HEK293 (cell line): ENCODE results near the gene EN2.

Experiments used
- CTCF ChIA-PET: fragments of 350-600 bp; formaldehyde crosslinking; extraction: SDS; loops from one replicate; lab custom pipeline; 2021; ENCODE audit warnings: antibody characterized with exemption; lab: Yijun Ruan, JAX
- POLR2A ChIA-PET: fragments of 300-600 bp; formaldehyde crosslinking; extraction: SDS; loops from one replicate; lab custom pipeline; 2020; ENCODE audit warnings: antibody characterized with exemption, inconsistent platforms; lab: Yijun Ruan, JAX
- H3K27ac ChIP-seq: fragments of 200-500 bp; sonication (Bioruptor generic); 2 replicates; pipeline ENCODE4 v1.5.1; 2014; ENCODE audit warnings: low read depth, low read length, control low read depth, inconsistent platforms; ENCODE audit errors: extremely low read depth
- H3K36me3 ChIP-seq, 2 experiments: fragments of 200-500 bp in 1 of 2; sonication (Bioruptor generic) in 1 of 2; 1 replicate in 1 of 2; 2 replicates in 1 of 2; pipeline ENCODE4 v1.5.1; 2014 to 2017; ENCODE audit warnings: inconsistent platforms in 2 of 2, low read length in 2 of 2; ENCODE audit not compliant: control insufficient read depth in 2 of 2, insufficient read depth in 1 of 2
- H3K4me1 ChIP-seq: fragments of 200-500 bp; sonication (Bioruptor generic); 2 replicates; pipeline ENCODE4 v1.5.1; 2014; ENCODE audit warnings: mild to moderate bottlenecking, low read length, inconsistent platforms; ENCODE audit not compliant: control insufficient read depth, insufficient read depth
- H3K4me3 ChIP-seq: 2 replicates; pipeline ENCODE4 v1.5.1; 2011; ENCODE audit warnings: low read depth, mild to moderate bottlenecking, control low read depth, low read length, moderate library complexity
- H3K9me3 ChIP-seq: fragments of 200-500 bp; sonication (Bioruptor generic); 2 replicates; pipeline ENCODE4 v1.5.1; 2014; ENCODE audit warnings: low read depth, low read length, inconsistent platforms; ENCODE audit not compliant: control insufficient read depth, insufficient read depth
- BCL6B ChIP-seq: fragments of 450-650 bp; formaldehyde crosslinking; IDR thresholded peaks from 2 replicates; pipeline ENCODE4 v1.5.1; 2017; ENCODE audit warnings: missing biosample characterization, missing genetic modification characterization
- GLI2 ChIP-seq: fragments of 450-650 bp; formaldehyde crosslinking; IDR thresholded peaks from 2 replicates; pipeline ENCODE4; 2017; ENCODE audit warnings: missing biosample characterization, missing genetic modification characterization, low read depth, borderline replicate concordance
- KLF16 ChIP-seq: fragments of 450-650 bp; formaldehyde crosslinking; IDR thresholded peaks from 2 replicates; pipeline ENCODE4 v1.5.1; 2017; ENCODE audit warnings: missing biosample characterization, missing genetic modification characterization
- KLF17 ChIP-seq: fragments of 450-650 bp; formaldehyde crosslinking; IDR thresholded peaks from 2 replicates; pipeline ENCODE4 v1.5.1; 2016; ENCODE audit warnings: missing biosample characterization, missing genetic modification characterization
- MYNN ChIP-seq: fragments of 450-650 bp; formaldehyde crosslinking; IDR thresholded peaks from 2 replicates; pipeline ENCODE4 v1.5.1; 2016; ENCODE audit warnings: missing biosample characterization, missing genetic modification characterization, borderline replicate concordance
- ZBTB8A ChIP-seq: fragments of 450-650 bp; formaldehyde crosslinking; IDR thresholded peaks from 2 replicates; pipeline ENCODE4 v1.5.1; 2016; ENCODE audit warnings: missing biosample characterization, missing genetic modification characterization
- ZNF148 ChIP-seq: fragments of 450-650 bp; formaldehyde crosslinking; IDR thresholded peaks from 2 replicates; pipeline ENCODE4 v1.5.0; 2017; ENCODE audit warnings: missing biosample characterization, missing genetic modification characterization, borderline replicate concordance
- ZNF157 ChIP-seq: fragments of 450-650 bp; formaldehyde crosslinking; IDR thresholded peaks from 2 replicates; pipeline ENCODE4 v1.5.1; 2016; ENCODE audit warnings: missing biosample characterization, missing genetic modification characterization
- ZNF221 ChIP-seq: fragments of 450-650 bp; formaldehyde crosslinking; IDR thresholded peaks from 2 replicates; pipeline ENCODE4 v1.5.1; 2017; ENCODE audit warnings: missing biosample characterization, missing genetic modification characterization, borderline replicate concordance
- ZNF561 ChIP-seq: fragments of 450-650 bp; IDR thresholded peaks from 2 replicates; pipeline ENCODE4 v1.5.1; 2018; ENCODE audit warnings: missing biosample characterization, missing genetic modification characterization, borderline replicate concordance
- ZNF621 ChIP-seq: fragments of 450-650 bp; formaldehyde crosslinking; IDR thresholded peaks from 2 replicates; pipeline ENCODE4 v1.5.1; 2017; ENCODE audit warnings: missing biosample characterization, missing genetic modification characterization
- ZNF76 ChIP-seq: fragments of 450-650 bp; formaldehyde crosslinking; IDR thresholded peaks from 2 replicates; pipeline ENCODE4; 2016; ENCODE audit warnings: low read depth, missing biosample characterization, missing genetic modification characterization, borderline replicate concordance
- TF ChIP-seq, protein P1 (sequence below): sonication (generic); formaldehyde crosslinking; IDR thresholded peaks from 2 replicates; pipeline ENCODE4 v1.8.1; 2022; ENCODE audit warnings: mild to moderate bottlenecking, moderate library complexity, missing genetic modification reagents
- TF ChIP-seq, protein P2 (sequence below): fragments of 450-650 bp; formaldehyde crosslinking; IDR thresholded peaks from 2 replicates; pipeline ENCODE4 v1.5.1; 2017; ENCODE audit warnings: missing biosample characterization, mild to moderate bottlenecking, missing genetic modification characterization, moderate library complexity
- TF ChIP-seq, protein P3 (sequence below): fragments of 450-650 bp; formaldehyde crosslinking; IDR thresholded peaks from 2 replicates; pipeline ENCODE4 v1.5.1; 2016; ENCODE audit warnings: missing biosample characterization, missing genetic modification characterization

EN2 gene

GRCh38 chr7:155489862-155490696 lies 32.1 kb downstream of the EN2 start (continued):
- TF ChIP-seq BCL6B (tag by site-specific recombination) = no peak

GRCh38 chr7:155490697-155491628 lies 33.0 kb downstream of the EN2 start:
- Histone ChIP-seq H3K36me3 (no peaks in the 10 kb centered on the region), H3K9me3 (no peaks in the 10 kb centered on the region), H3K4me1 (no peaks in the 10 kb centered on the region), H3K27ac (no peak overlapping the region), H3K4me3 (no peak overlapping the region)
- ChIA-PET CTCF (interaction anchor here (0.6 to 0.7 kb wide), 2 partner anchors 9 to 42 kb away, joined by 3 read pairs; no protein-coding TSS in a partner anchor), POLR2A (no interaction called here)
- TF ChIP-seq ZNF76 = no peak
- no peak for TF ChIP-seq ZNF621 (tag by site-specific recombination)
- TF ChIP-seq KLF16 (tag by site-specific recombination) = no peak

- TF ChIP-seq MYNN (tag by site-specific recombination) = no peak
- no peak for TF ChIP-seq KLF17 (tag by site-specific recombination)
- no peak for TF ChIP-seq GLI2
- no peak for TF ChIP-seq ZNF561
- no peak for TF ChIP-seq ZNF621 (tag by site-specific recombination)
- TF ChIP-seq, protein P1, sequence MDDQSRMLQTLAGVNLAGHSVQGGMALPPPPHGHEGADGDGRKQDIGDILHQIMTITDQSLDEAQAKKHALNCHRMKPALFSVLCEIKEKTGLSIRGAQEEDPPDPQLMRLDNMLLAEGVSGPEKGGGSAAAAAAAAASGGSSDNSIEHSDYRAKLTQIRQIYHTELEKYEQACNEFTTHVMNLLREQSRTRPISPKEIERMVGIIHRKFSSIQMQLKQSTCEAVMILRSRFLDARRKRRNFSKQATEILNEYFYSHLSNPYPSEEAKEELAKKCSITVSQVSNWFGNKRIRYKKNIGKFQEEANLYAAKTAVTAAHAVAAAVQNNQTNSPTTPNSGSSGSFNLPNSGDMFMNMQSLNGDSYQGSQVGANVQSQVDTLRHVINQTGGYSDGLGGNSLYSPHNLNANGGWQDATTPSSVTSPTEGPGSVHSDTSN = no peak
- TF ChIP-seq ZBTB8A = no peak
- TF ChIP-seq, protein P2, sequence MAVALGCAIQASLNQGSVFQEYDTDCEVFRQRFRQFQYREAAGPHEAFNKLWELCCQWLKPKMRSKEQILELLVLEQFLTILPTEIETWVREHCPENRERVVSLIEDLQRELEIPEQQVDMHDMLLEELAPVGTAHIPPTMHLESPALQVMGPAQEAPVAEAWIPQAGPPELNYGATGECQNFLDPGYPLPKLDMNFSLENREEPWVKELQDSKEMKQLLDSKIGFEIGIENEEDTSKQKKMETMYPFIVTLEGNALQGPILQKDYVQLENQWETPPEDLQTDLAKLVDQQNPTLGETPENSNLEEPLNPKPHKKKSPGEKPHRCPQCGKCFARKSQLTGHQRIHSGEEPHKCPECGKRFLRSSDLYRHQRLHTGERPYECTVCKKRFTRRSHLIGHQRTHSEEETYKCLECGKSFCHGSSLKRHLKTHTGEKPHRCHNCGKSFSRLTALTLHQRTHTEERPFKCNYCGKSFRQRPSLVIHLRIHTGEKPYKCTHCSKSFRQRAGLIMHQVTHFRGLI (tag by site-specific recombination) = no peak
- TF ChIP-seq, protein P3, sequence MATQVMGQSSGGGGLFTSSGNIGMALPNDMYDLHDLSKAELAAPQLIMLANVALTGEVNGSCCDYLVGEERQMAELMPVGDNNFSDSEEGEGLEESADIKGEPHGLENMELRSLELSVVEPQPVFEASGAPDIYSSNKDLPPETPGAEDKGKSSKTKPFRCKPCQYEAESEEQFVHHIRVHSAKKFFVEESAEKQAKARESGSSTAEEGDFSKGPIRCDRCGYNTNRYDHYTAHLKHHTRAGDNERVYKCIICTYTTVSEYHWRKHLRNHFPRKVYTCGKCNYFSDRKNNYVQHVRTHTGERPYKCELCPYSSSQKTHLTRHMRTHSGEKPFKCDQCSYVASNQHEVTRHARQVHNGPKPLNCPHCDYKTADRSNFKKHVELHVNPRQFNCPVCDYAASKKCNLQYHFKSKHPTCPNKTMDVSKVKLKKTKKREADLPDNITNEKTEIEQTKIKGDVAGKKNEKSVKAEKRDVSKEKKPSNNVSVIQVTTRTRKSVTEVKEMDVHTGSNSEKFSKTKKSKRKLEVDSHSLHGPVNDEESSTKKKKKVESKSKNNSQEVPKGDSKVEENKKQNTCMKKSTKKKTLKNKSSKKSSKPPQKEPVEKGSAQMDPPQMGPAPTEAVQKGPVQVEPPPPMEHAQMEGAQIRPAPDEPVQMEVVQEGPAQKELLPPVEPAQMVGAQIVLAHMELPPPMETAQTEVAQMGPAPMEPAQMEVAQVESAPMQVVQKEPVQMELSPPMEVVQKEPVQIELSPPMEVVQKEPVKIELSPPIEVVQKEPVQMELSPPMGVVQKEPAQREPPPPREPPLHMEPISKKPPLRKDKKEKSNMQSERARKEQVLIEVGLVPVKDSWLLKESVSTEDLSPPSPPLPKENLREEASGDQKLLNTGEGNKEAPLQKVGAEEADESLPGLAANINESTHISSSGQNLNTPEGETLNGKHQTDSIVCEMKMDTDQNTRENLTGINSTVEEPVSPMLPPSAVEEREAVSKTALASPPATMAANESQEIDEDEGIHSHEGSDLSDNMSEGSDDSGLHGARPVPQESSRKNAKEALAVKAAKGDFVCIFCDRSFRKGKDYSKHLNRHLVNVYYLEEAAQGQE = no peak
- TF ChIP-seq ZNF148 (tag by site-specific recombination) = no peak
- no peak for TF ChIP-seq ZNF221 (tag by site-specific recombination)
- no peak for TF ChIP-seq ZNF157 (tag by site-specific recombination)
- Histone ChIP-seq H3K27ac (no peak overlapping the region), H3K36me3 (no peaks in the 10 kb centered on the region), H3K9me3 (no peaks in the 10 kb centered on the region), H3K4me1 (no peaks in the 10 kb centered on the region), H3K4me3 (no peak overlapping the region)
- POLR2A ChIA-PET = no interaction called here
- CTCF ChIA-PET = interaction anchor here (0.7 to 1.4 kb wide), 2 partner anchors 8 to 107 kb away, joined by 3 read pairs; no protein-coding TSS in a partner anchor
Measured at GRCh38 chr7:155491812-155492211, 33.9 kb downstream of the EN2 start.
